Activated T-helper 17 cell treated with anti-CD3 and anti-CD28 coated beads, Interleukin-2, amount 50 U/mL, for 72 hours (primary cell): ENCODE measurements around the gene MEGF11. TPM values are rescaled to one million over a fixed set of nuclear protein-coding genes. Genes with fewer than 3 reads are reported as not detected.

Source experiments
- ATAC-seq: fragments of 150-1000 bp; cut with Tn5 transposase; replicated peaks from 2 replicates; pipeline ENCODE4 v1.10.0; 2021; ENCODE audit warnings: mild to moderate bottlenecking, moderate library complexity
- H3K27ac Mint-ChIP-seq: one replicate; pipeline ENCODE4 v1.8.0; 2022; ENCODE audit warnings: mixed read lengths
- H3K27me3 Mint-ChIP-seq: one replicate; pipeline ENCODE4 v1.8.0; 2022; ENCODE audit warnings: mixed read lengths
- H3K36me3 Mint-ChIP-seq: one replicate; pipeline ENCODE4 v1.8.0; 2022; ENCODE audit warnings: low read depth, mild to moderate bottlenecking, mixed read lengths
- H3K4me1 Mint-ChIP-seq: one replicate; pipeline ENCODE4 v1.8.0; 2022; ENCODE audit warnings: mixed read lengths
- H3K4me3 Mint-ChIP-seq: one replicate; pipeline ENCODE4 v1.8.0; 2022; ENCODE audit warnings: mild to moderate bottlenecking, mixed read lengths
- H3K9me3 Mint-ChIP-seq: one replicate; pipeline ENCODE4 v1.8.0; 2022; ENCODE audit warnings: mixed read lengths
- total RNA-seq, 2 donors: library from RNA; stranded (reverse); gene quantifications; one replicate each; pipeline ENCODE4 v1.2.3, GENCODE V29; 2022

MEGF11 gene
- total RNA-seq, 2 donors from 2014 or later, result not detected

GRCh38 chr15:65935391-65935790 lies 318.2 kb downstream of the MEGF11 start:
- H3K9me3 Mint-ChIP-seq, result no peaks in the 10 kb centered on the region
- H3K36me3 Mint-ChIP-seq, result no peaks in the 10 kb centered on the region
- H3K27me3 Mint-ChIP-seq, result no peaks in the 10 kb centered on the region
- H3K4me3 Mint-ChIP-seq, result no peak overlapping the region
- ATAC-seq, result no peak
- H3K4me1 Mint-ChIP-seq, result no peaks in the 10 kb centered on the region
- no peak overlapping the region for H3K27ac Mint-ChIP-seq

- Mint-ChIP-seq H3K4me1 (no peaks in the 10 kb centered on the region), H3K27me3 (no peaks in the 10 kb centered on the region), H3K27ac (no peak overlapping the region), H3K36me3 (no peaks in the 10 kb centered on the region), H3K9me3 (no peaks in the 10 kb centered on the region), H3K4me3 (no peak overlapping the region)
- ATAC-seq, result no peak
These were observed 322.3 kb downstream of the MEGF11 start for GRCh38 chr15:65931221-65931620.

- no peak for ATAC-seq
- Mint-ChIP-seq H3K4me3 (no peak overlapping the region), H3K36me3 (no peaks in the 10 kb centered on the region), H3K9me3 (no peaks in the 10 kb centered on the region), H3K27ac (no peak overlapping the region), H3K27me3 (no peaks in the 10 kb centered on the region), H3K4me1 (no peaks in the 10 kb centered on the region)
These were observed 323.4 kb downstream of the MEGF11 start for GRCh38 chr15:65930134-65930533.

- Mint-ChIP-seq H3K9me3 (no peaks in the 10 kb centered on the region), H3K36me3 (no peaks in the 10 kb centered on the region), H3K27ac (no peak overlapping the region), H3K4me1 (no peaks in the 10 kb centered on the region), H3K27me3 (no peaks in the 10 kb centered on the region), H3K4me3 (no peak overlapping the region)
- no peak for ATAC-seq
These were observed 324.0 kb downstream of the MEGF11 start for GRCh38 chr15:65929573-65929972.

GRCh38 chr15:65927545-65927944 lies 326.0 kb downstream of the MEGF11 start:
- Mint-ChIP-seq H3K27ac (peak overlapping the region; percentile 38), H3K27me3 (no peaks in the 10 kb centered on the region), H3K4me3 (no peak overlapping the region), H3K9me3 (no peaks in the 10 kb centered on the region), H3K36me3 (no peaks in the 10 kb centered on the region), H3K4me1 (no peaks in the 10 kb centered on the region)
- ATAC-seq, result no peak

GRCh38 chr15:65926899-65927298 lies 326.7 kb downstream of the MEGF11 start:
- Mint-ChIP-seq H3K4me3 (no peak overlapping the region), H3K9me3 (no peaks in the 10 kb centered on the region), H3K4me1 (no peaks in the 10 kb centered on the region), H3K36me3 (no peaks in the 10 kb centered on the region), H3K27me3 (no peaks in the 10 kb centered on the region), H3K27ac (peak overlapping the region; percentile 38)
- ATAC-seq, result peak; percentile 48

GRCh38 chr15:65926459-65926858 lies 327.1 kb downstream of the MEGF11 start:
- ATAC-seq, result no peak
- no peaks in the 10 kb centered on the region for H3K27me3 Mint-ChIP-seq
- H3K4me1 Mint-ChIP-seq, result no peaks in the 10 kb centered on the region
- H3K36me3 Mint-ChIP-seq, result no peaks in the 10 kb centered on the region
- no peak overlapping the region for H3K4me3 Mint-ChIP-seq
- H3K9me3 Mint-ChIP-seq, result no peaks in the 10 kb centered on the region
- peak overlapping the region; percentile 7 for H3K27ac Mint-ChIP-seq

GRCh38 chr15:65925338-65925737 lies 328.2 kb downstream of the MEGF11 start:
- H3K4me3 Mint-ChIP-seq, result no peak overlapping the region
- no peaks in the 10 kb centered on the region for H3K9me3 Mint-ChIP-seq
- no peak overlapping the region for H3K27ac Mint-ChIP-seq
- H3K36me3 Mint-ChIP-seq, result no peaks in the 10 kb centered on the region
- no peaks in the 10 kb centered on the region for H3K27me3 Mint-ChIP-seq
- no peak for ATAC-seq
- H3K4me1 Mint-ChIP-seq, result no peaks in the 10 kb centered on the region

- no peak for ATAC-seq
- H3K27me3 Mint-ChIP-seq, result no peaks in the 10 kb centered on the region
These were observed 329.5 kb downstream of the MEGF11 start for GRCh38 chr15:65924004-65924403.

GRCh38 chr15:65923264-65923663 lies 330.3 kb downstream of the MEGF11 start:
- Mint-ChIP-seq H3K27me3 (no peaks in the 10 kb centered on the region), H3K27ac (no peak overlapping the region), H3K9me3 (no peaks in the 10 kb centered on the region), H3K36me3 (no peaks in the 10 kb centered on the region), H3K4me1 (peaks cover 5% of the 10 kb centered on the region), H3K4me3 (no peak overlapping the region)
- no peak for ATAC-seq

More at GRCh38 chr15:65924004-65924403, 329.5 kb downstream of the MEGF11 start:
- H3K27ac Mint-ChIP-seq, result no peak overlapping the region
- H3K9me3 Mint-ChIP-seq, result no peaks in the 10 kb centered on the region
- no peak overlapping the region for H3K4me3 Mint-ChIP-seq
- no peaks in the 10 kb centered on the region for H3K36me3 Mint-ChIP-seq
- no peaks in the 10 kb centered on the region for H3K4me1 Mint-ChIP-seq

- H3K27ac Mint-ChIP-seq, result no peak overlapping the region
- ATAC-seq, result no peak
- no peaks in the 10 kb centered on the region for H3K9me3 Mint-ChIP-seq
- H3K4me1 Mint-ChIP-seq, result peaks cover 10% of the 10 kb centered on the region
- H3K36me3 Mint-ChIP-seq, result no peaks in the 10 kb centered on the region
- H3K27me3 Mint-ChIP-seq, result no peaks in the 10 kb centered on the region
- no peak overlapping the region for H3K4me3 Mint-ChIP-seq
These were observed 330.9 kb downstream of the MEGF11 start for GRCh38 chr15:65922621-65923020.

- no peak overlapping the region for H3K27ac Mint-ChIP-seq
- peaks cover 18% of the 10 kb centered on the region for H3K4me1 Mint-ChIP-seq
- no peak for ATAC-seq
- no peak overlapping the region for H3K4me3 Mint-ChIP-seq
- H3K27me3 Mint-ChIP-seq, result no peaks in the 10 kb centered on the region
- no peaks in the 10 kb centered on the region for H3K9me3 Mint-ChIP-seq
- no peaks in the 10 kb centered on the region for H3K36me3 Mint-ChIP-seq
These were observed 331.8 kb downstream of the MEGF11 start for GRCh38 chr15:65921780-65922179.

- H3K27ac Mint-ChIP-seq, result no peak overlapping the region
- H3K4me1 Mint-ChIP-seq, result peaks cover 19% of the 10 kb centered on the region
- no peak for ATAC-seq
- H3K36me3 Mint-ChIP-seq, result no peaks in the 10 kb centered on the region
- no peaks in the 10 kb centered on the region for H3K27me3 Mint-ChIP-seq
- H3K9me3 Mint-ChIP-seq, result no peaks in the 10 kb centered on the region
- no peak overlapping the region for H3K4me3 Mint-ChIP-seq
These were observed 332.7 kb downstream of the MEGF11 start for GRCh38 chr15:65920825-65921309.

- no peaks in the 10 kb centered on the region for H3K27me3 Mint-ChIP-seq
- H3K36me3 Mint-ChIP-seq, result no peaks in the 10 kb centered on the region
- ATAC-seq, result no peak
- H3K4me1 Mint-ChIP-seq, result peaks cover 19% of the 10 kb centered on the region
- no peaks in the 10 kb centered on the region for H3K9me3 Mint-ChIP-seq
- H3K4me3 Mint-ChIP-seq, result no peak overlapping the region
- H3K27ac Mint-ChIP-seq, result peak overlapping the region; percentile 32
These were observed 333.4 kb downstream of the MEGF11 start for GRCh38 chr15:65920121-65920520.

GRCh38 chr15:65919353-65919752 lies 334.2 kb downstream of the MEGF11 start:
- no peaks in the 10 kb centered on the region for H3K27me3 Mint-ChIP-seq
- H3K36me3 Mint-ChIP-seq, result no peaks in the 10 kb centered on the region
- H3K27ac Mint-ChIP-seq, result no peak overlapping the region
- no peaks in the 10 kb centered on the region for H3K9me3 Mint-ChIP-seq
- H3K4me1 Mint-ChIP-seq, result peaks cover 19% of the 10 kb centered on the region
- no peak for ATAC-seq
- H3K4me3 Mint-ChIP-seq, result no peak overlapping the region

- no peaks in the 10 kb centered on the region for H3K27me3 Mint-ChIP-seq
- H3K9me3 Mint-ChIP-seq, result no peaks in the 10 kb centered on the region
- H3K4me1 Mint-ChIP-seq, result peaks cover 19% of the 10 kb centered on the region
- no peak overlapping the region for H3K4me3 Mint-ChIP-seq
- H3K27ac Mint-ChIP-seq, result peak overlapping the region; percentile 62
- no peak for ATAC-seq
- H3K36me3 Mint-ChIP-seq, result no peaks in the 10 kb centered on the region
These were observed 334.6 kb downstream of the MEGF11 start for GRCh38 chr15:65918945-65919344.
